Upper lobe of right lung (tissue), 1 donor: ENCODE data around the gene KLHL40. TPM values are rescaled to one million over a fixed set of nuclear protein-coding genes. Genes with fewer than 3 reads are reported as not detected.

Experiments used
- ATAC-seq: fragments of 200-7000 bp; cut with Tn5 transposase; one replicate; pipeline ENCODE4 v1.9.1; 2020; ENCODE audit warnings: mild to moderate bottlenecking, moderate library complexity
- DNase-seq: peaks from one replicate; pipeline ENCODE4 v3.0.0-alpha.2; 2020
- H3K27ac ChIP-seq: fragments of 200-600 bp; one replicate; pipeline ENCODE4 v1.8.0; 2022
- H3K27me3 ChIP-seq: fragments of 200-600 bp; one replicate; pipeline ENCODE4 v1.8.0; 2022; ENCODE audit warnings: mild to moderate bottlenecking
- H3K36me3 ChIP-seq: fragments of 200-600 bp; one replicate; pipeline ENCODE4 v1.8.0; 2022
- H3K4me1 ChIP-seq: fragments of 200-600 bp; one replicate; pipeline ENCODE4 v1.8.0; 2022
- H3K4me3 ChIP-seq: fragments of 200-600 bp; one replicate; pipeline ENCODE4 v1.8.0; 2022; ENCODE audit warnings: mild to moderate bottlenecking
- H3K9me3 ChIP-seq: fragments of 200-600 bp; one replicate; pipeline ENCODE4 v1.8.0; 2022
- CTCF ChIP-seq: fragments of 200-600 bp; IDR thresholded peaks from one replicate; pipeline ENCODE4 v1.8.0; 2022; ENCODE audit warnings: antibody characterized with exemption
- intact Hi-C: fragments of 100-400 bp; cut with DNase I; formaldehyde crosslinking; loops from one replicate; pipeline ENCODE4 v1.11.0; 2022
- total RNA-seq: library from RNA; stranded (reverse); fragmentation: NEBNext Ultra II Directional; extraction: Animal tissue kit (Norgen Biotek cat#: 25700); gene quantifications from one replicate; pipeline ENCODE4 v1.2.1, GENCODE V29; 2021
- donor health status: DM: no; HTN: yes; CAD: no; lungs with severe emphysema.

Gene KLHL40
- total RNA-seq, 1 donor from 2014 or later: not detected

DNA sequence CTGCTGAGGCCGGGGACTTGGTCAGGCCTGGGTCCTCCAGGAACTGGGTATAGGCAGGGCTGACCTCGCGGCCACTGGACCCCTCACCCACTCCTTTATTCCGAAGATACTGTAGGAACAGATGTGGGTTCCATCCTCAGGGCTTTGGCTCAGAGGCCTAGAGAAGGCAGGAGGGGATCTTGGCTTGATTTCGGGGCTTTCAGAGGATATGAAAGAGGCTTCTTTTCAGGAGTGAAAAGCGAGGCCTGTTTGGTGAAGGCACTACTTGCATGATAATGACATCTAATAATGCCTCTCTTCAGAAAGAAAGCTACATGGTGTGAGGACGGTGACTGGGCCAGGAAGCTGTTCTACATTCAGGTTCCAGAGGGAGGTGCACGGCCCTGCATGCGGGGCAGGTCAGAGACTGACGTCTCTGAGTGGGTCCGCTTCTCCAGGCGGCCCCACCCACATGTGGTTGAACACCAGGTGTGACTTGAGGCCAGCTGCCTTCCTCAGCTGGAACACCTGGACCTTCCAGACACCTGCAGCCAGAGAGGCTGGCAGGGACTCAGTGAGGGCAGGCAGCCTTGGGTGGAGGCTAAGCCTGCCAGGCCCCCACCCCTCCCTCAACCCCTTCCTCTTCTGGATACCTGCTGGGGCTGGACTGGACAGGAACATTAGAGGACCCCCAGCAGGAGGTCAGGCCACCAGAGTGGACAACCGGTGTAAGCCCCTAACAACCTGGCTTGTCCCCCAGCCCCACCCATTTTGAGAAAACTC, 48.3 kb downstream of the KLHL40 start:
- H3K4me1 ChIP-seq: no peaks in the 10 kb centered on the region
- intact Hi-C loops: no loop called here
- H3K4me3 ChIP-seq: no peak overlapping the region
- no peak for DNase-seq
- ATAC-seq: no peak
- TF ChIP-seq CTCF: no peak
- H3K9me3 ChIP-seq: no peaks in the 10 kb centered on the region
- H3K36me3 ChIP-seq: no peaks in the 10 kb centered on the region
- no peaks in the 10 kb centered on the region for H3K27me3 ChIP-seq
- H3K27ac ChIP-seq: no peak overlapping the region

- no peak overlapping the region for H3K27ac ChIP-seq
- no peaks in the 10 kb centered on the region for H3K9me3 ChIP-seq
- ATAC-seq (no peak), DNase-seq (no peak)
- H3K4me3 ChIP-seq: no peak overlapping the region
- no peak for TF ChIP-seq CTCF
- intact Hi-C loops: no loop called here
- H3K36me3 ChIP-seq: no peaks in the 10 kb centered on the region
- H3K27me3 ChIP-seq: no peaks in the 10 kb centered on the region
- H3K4me1 ChIP-seq: no peaks in the 10 kb centered on the region
These were observed 49.0 kb downstream of the KLHL40 start for GRCh38 chr3:42734263-42734860.

DNA sequence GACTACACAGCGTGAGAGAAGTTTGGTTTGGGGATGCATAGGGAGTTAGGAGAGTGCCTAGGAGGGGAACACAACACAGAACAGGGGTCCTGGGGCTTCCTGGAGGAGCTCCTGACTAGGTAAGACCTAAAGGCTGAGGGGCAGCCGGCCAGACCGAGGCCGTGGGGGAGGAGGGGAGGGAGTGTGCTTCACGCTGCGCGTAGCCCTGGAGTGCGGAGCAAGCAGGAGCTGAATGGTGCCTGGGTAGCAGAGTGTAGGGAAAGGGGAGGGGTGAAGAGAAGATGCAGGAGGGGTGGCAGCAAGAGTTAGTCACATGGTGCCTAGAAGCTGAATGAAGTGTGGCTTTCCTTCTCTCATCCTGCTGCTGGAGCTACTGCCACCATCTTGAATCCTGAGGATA, 49.7 kb downstream of the KLHL40 start:
- H3K4me3 ChIP-seq: no peak overlapping the region
- intact Hi-C loops: no loop called here
- H3K27ac ChIP-seq: no peak overlapping the region
- ATAC-seq (no peak), DNase-seq (no peak)
- no peaks in the 10 kb centered on the region for H3K27me3 ChIP-seq
- H3K9me3 ChIP-seq: no peaks in the 10 kb centered on the region
- no peak for TF ChIP-seq CTCF
- H3K4me1 ChIP-seq: no peaks in the 10 kb centered on the region
- H3K36me3 ChIP-seq: no peaks in the 10 kb centered on the region

- Histone ChIP-seq H3K9me3 (no peaks in the 10 kb centered on the region), H3K36me3 (no peaks in the 10 kb centered on the region), H3K4me1 (no peaks in the 10 kb centered on the region), H3K27ac (no peak overlapping the region), H3K27me3 (no peaks in the 10 kb centered on the region), H3K4me3 (no peak overlapping the region)
- ATAC-seq: no peak
- intact Hi-C loops: no loop called here
- DNase-seq: no peak
- no peak for TF ChIP-seq CTCF
These were observed 50.3 kb downstream of the KLHL40 start for GRCh38 chr3:42735615-42736014.

DNA sequence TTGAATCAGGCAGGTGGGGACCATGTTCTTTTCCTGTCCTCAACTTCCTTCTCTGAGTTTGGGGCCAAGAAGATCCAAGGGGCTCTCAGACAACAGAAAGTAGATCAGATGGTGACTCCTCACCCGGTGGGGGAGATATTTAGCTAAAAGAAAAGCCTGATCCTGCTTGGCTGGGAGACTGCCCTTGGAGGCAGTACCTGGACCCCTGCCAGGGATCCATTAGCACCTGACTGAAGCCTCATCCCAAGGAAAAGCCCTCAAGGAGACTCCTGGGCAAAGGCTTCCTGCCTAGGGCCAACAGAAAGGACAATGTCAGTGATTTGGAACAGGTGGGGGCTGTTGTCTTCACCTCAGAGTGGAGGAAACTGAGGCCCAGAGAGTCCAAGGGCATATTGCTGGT, 50.7 kb downstream of the KLHL40 start:
- Histone ChIP-seq H3K27ac (no peak overlapping the region), H3K27me3 (no peaks in the 10 kb centered on the region), H3K9me3 (no peaks in the 10 kb centered on the region), H3K4me3 (no peak overlapping the region), H3K4me1 (no peaks in the 10 kb centered on the region), H3K36me3 (no peaks in the 10 kb centered on the region)
- no peak for DNase-seq
- no peak for TF ChIP-seq CTCF
- intact Hi-C loops: no loop called here
- no peak for ATAC-seq
